Calu3 (cell line): ENCODE results near the gene NELL1. TPM values are rescaled to one million over a fixed set of nuclear protein-coding genes. Genes with fewer than 3 reads are reported as not detected.

Experiments used
- BruUV-seq: library from RNA; stranded (reverse); fragments of 400-500 nt; replicated peaks from 2 replicates; lab custom pipeline; 2021; lab: Mats Ljungman, UMichigan
- CTCF ChIA-PET: fragments of 300-600 bp; sonication (Branson Sonifier 250); formaldehyde crosslinking; loops from one replicate; lab custom pipeline; 2022; ENCODE audit warnings: antibody characterized with exemption; lab: Charles Lee
- DNase-seq: peaks from one replicate; pipeline ENCODE4 v3.0.0; 2022
- H3K27ac Mint-ChIP-seq: one replicate; pipeline ENCODE4 v1.8.0; 2022; ENCODE audit warnings: mixed read lengths; ENCODE audit not compliant: unreplicated experiment
- H3K27me3 Mint-ChIP-seq: one replicate; pipeline ENCODE4 v1.8.0; 2022; ENCODE audit warnings: mixed read lengths; ENCODE audit not compliant: unreplicated experiment
- H3K36me3 Mint-ChIP-seq: one replicate; pipeline ENCODE4 v1.8.0; 2022; ENCODE audit warnings: mild to moderate bottlenecking, moderate library complexity, mixed read lengths; ENCODE audit not compliant: insufficient read depth, unreplicated experiment
- H3K4me1 Mint-ChIP-seq: one replicate; pipeline ENCODE4 v1.8.0; 2022; ENCODE audit warnings: mild to moderate bottlenecking, low read depth, mixed read lengths; ENCODE audit not compliant: unreplicated experiment
- H3K4me3 Mint-ChIP-seq: one replicate; pipeline ENCODE4 v1.8.0; 2022; ENCODE audit warnings: mild to moderate bottlenecking, low read depth, moderate library complexity, mixed read lengths; ENCODE audit not compliant: unreplicated experiment
- H3K9me3 Mint-ChIP-seq: one replicate; pipeline ENCODE4 v1.8.0; 2022; ENCODE audit warnings: low read depth, mixed read lengths; ENCODE audit not compliant: unreplicated experiment
- intact Hi-C: fragments of 100-400 bp; cut with micrococcal nuclease; formaldehyde crosslinking; loops from one replicate; pipeline ENCODE4 v1.10.0; 2022; ENCODE audit not compliant: unreplicated experiment
- total RNA-seq: library from RNA; stranded (reverse); gene quantifications from 2 replicates; pipeline ENCODE4 v1.2.3, GENCODE V29; 2022
- TF ChIP-seq, protein P1 (sequence below): fragments of 200-600 bp; IDR thresholded peaks from one replicate; pipeline ENCODE4 v1.8.0; 2022; ENCODE audit warnings: antibody characterized with exemption; ENCODE audit not compliant: unreplicated experiment

The NELL1 gene
- total RNA-seq, 1 experiment from 2014 or later, result not detected

- intact Hi-C loops, result no loop called here
Observed at GRCh38 chr11:21343204-21343603, 673.8 kb downstream of the NELL1 start.

DNA sequence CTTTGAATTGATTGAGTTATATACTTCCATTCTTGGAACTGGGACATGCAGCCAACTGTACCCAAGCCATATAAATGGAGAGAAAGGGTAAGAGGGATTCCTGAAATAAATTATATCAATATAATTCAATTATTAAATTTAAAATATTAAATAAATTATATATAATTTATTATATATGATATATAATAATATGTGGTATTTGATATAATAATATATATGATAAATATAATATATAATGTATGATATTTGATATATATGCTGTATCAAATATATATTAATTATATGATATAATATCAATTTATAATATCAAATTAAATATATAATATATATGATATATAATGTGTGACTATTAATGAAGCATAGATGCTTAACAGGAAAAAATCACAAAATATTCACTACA lies 677.0 kb downstream of the NELL1 start:
- intact Hi-C loops, result no loop called here
- Mint-ChIP-seq H3K27ac (no peak overlapping the region), H3K4me1 (no peaks in the 10 kb centered on the region), H3K36me3 (no peaks in the 10 kb centered on the region), H3K27me3 (no peaks in the 10 kb centered on the region), H3K4me3 (no peak overlapping the region), H3K9me3 (peaks cover 2% of the 10 kb centered on the region)
- CTCF ChIA-PET, result no interaction called here
- no TSS peak for BruUV-seq
- TF ChIP-seq, protein P1, sequence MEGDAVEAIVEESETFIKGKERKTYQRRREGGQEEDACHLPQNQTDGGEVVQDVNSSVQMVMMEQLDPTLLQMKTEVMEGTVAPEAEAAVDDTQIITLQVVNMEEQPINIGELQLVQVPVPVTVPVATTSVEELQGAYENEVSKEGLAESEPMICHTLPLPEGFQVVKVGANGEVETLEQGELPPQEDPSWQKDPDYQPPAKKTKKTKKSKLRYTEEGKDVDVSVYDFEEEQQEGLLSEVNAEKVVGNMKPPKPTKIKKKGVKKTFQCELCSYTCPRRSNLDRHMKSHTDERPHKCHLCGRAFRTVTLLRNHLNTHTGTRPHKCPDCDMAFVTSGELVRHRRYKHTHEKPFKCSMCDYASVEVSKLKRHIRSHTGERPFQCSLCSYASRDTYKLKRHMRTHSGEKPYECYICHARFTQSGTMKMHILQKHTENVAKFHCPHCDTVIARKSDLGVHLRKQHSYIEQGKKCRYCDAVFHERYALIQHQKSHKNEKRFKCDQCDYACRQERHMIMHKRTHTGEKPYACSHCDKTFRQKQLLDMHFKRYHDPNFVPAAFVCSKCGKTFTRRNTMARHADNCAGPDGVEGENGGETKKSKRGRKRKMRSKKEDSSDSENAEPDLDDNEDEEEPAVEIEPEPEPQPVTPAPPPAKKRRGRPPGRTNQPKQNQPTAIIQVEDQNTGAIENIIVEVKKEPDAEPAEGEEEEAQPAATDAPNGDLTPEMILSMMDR, result no peak
- DNase-seq, result no peak

More at GRCh38 chr11:21343204-21343603, 673.8 kb downstream of the NELL1 start:
- no peaks in the 10 kb centered on the region for H3K4me1 Mint-ChIP-seq
- no peaks in the 10 kb centered on the region for H3K36me3 Mint-ChIP-seq
- TF ChIP-seq, protein P1, result no peak
- no TSS peak for BruUV-seq
- no peak overlapping the region for H3K27ac Mint-ChIP-seq
- H3K9me3 Mint-ChIP-seq, result peaks cover 2% of the 10 kb centered on the region
- CTCF ChIA-PET, result interaction anchor here (0.7 kb wide), 1 partner anchor 151 kb away, joined by 5 read pairs; no protein-coding TSS in a partner anchor
- no peak for DNase-seq
- no peak overlapping the region for H3K4me3 Mint-ChIP-seq
- H3K27me3 Mint-ChIP-seq, result no peaks in the 10 kb centered on the region

- no peak overlapping the region for H3K27ac Mint-ChIP-seq
- CTCF ChIA-PET, result no interaction called here
- no peaks in the 10 kb centered on the region for H3K36me3 Mint-ChIP-seq
- intact Hi-C loops, result no loop called here
- no peaks in the 10 kb centered on the region for H3K27me3 Mint-ChIP-seq
- TF ChIP-seq, protein P1, result no peak
- peaks cover 2% of the 10 kb centered on the region for H3K9me3 Mint-ChIP-seq
- DNase-seq, result no peak
- H3K4me1 Mint-ChIP-seq, result no peaks in the 10 kb centered on the region
- H3K4me3 Mint-ChIP-seq, result no peak overlapping the region
- BruUV-seq, result no TSS peak
Observed at GRCh38 chr11:21350613-21351012, 681.2 kb downstream of the NELL1 start.

DNA sequence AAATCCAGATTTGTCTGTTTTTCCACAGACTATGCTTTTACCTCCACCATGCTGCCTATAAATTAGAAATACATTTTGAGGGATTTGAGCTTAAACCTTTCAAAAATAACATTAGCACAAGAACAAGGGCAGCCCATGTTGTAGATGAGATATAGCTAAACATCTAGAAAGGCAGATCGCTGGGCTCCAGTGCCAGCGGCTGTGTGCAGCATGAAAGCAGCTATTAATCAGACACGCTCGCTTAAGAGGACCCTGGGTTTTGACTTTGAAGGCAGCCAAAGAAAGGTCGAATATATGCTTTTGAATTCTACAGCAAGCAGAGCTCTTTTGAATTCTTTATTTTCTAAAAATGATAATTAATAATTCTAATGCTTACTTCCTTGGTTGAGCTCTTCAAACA lies 684.0 kb downstream of the NELL1 start:
- no peak for DNase-seq
- CTCF ChIA-PET, result no interaction called here
- TF ChIP-seq, protein P1, result no peak
- no peak overlapping the region for H3K27ac Mint-ChIP-seq
- no peak overlapping the region for H3K4me3 Mint-ChIP-seq
- no peaks in the 10 kb centered on the region for H3K36me3 Mint-ChIP-seq
- intact Hi-C loops, result no loop called here
- no TSS peak for BruUV-seq
- peaks cover 5% of the 10 kb centered on the region for H3K9me3 Mint-ChIP-seq
- no peaks in the 10 kb centered on the region for H3K27me3 Mint-ChIP-seq
- H3K4me1 Mint-ChIP-seq, result no peaks in the 10 kb centered on the region
